ENCODE data around the gene FLNA. TPM values are rescaled to one million over a fixed set of nuclear protein-coding genes. Genes with fewer than 3 reads are reported as not detected.

The FLNA gene
- total and polyA plus RNA-seq, 2 donors = 164 to 412 TPM

DNA sequence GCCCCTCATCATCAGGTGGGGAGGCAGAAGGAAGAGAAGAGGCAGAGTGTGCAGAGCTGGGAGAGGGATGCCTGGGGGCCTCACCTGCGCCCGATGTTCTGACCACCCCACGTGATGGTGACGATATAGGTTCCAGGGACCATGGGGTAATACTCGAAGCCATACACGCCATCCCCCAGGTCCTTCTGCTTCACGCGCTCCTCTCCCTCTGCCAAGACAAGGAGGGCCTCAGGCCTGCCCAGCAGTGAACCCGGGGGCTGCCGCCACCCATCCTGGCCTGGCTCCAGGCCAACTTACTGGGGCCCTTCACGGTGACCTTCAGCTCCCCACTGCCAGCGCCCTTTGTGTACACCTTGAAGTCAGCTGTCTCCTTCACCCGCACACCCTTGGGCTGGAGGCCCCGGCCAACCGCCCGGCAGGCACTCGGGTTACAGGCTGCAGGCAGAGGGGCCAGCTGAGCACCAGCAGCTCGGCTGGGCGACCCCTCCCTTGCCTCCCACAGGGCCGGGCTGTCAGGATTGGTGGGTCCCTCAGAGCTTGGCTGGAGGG lies 9.3 kb downstream of the FLNA start:
- Histone ChIP-seq H3K4me3 (ENCODE audit: low read length in 2 of 2) (no peak overlapping the region), H3K27me3 (ENCODE audit: control insufficient read depth in 2 of 2, insufficient read depth in 1 of 2, low read length in 1 of 2) (no peaks in the 10 kb centered on the region), H3K9me3 (ENCODE audit: control insufficient read depth in 2 of 2, insufficient read depth in 1 of 2, low read length in 1 of 2) (peaks cover 0 to 22% of the 10 kb centered on the region in 2 donors), H3K27ac (ENCODE audit: low read depth in 1 of 2, low read length in 1 of 2) (no peak overlapping the region), H3K36me3 (ENCODE audit: control insufficient read depth in 2 of 2, insufficient read depth in 2 of 2, low read length in 1 of 2) (peaks cover 64% of the 10 kb centered on the region in 2 donors), H3K4me1 (ENCODE audit: control insufficient read depth in 2 of 2, insufficient read depth in 2 of 2, low read length in 2 of 2) (peaks cover 5 to 22% of the 10 kb centered on the region in 2 donors)
- DNase-seq (ENCODE audit: low read depth in 6 of 9, low spot score in 9 of 9) = no peak
- WGBS = 96% methylated on average over 20 of the region's 20 CpGs

DNA sequence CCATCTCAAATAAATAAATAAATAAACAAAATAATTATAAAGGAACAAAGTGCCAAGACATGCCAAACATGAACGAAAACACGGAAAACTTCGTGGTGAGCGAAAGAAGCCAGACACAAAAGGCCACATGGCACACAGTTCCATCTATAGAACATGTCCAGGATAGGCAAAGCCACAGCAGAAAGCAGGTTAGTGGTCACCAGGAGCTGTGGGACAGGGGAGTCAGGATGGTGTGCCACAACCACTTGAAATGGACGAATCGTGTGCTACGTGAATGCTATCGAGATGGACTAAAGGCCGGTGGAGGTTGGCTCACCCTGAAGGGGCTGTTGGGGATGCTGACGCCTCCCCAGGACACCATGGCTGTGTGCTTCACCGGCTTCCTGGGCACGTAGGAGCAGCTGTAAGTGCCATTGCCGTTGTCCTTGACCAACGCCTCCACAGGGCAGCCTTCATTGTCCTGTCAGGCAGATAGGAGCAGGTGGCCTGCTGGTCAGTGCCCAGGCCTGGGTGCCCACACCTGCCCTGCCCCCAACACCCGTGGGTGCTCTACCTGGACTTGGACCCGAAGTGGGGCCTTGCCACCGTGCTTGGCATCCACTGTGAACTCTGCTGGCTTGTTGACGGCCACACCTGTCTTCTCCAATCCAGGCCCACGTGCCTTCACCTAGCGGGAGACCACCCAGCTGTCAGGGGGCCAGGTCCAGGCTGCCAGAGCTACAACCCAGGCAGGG lies 10.6 kb downstream of the FLNA start:
- no peak for DNase-seq (ENCODE audit: low read depth in 6 of 9, low spot score in 9 of 9)
- 97% methylated on average over 20 of the region's 20 CpGs for WGBS
- Histone ChIP-seq H3K4me3 (ENCODE audit: low read length in 2 of 2) (no peak overlapping the region), H3K9me3 (ENCODE audit: control insufficient read depth in 2 of 2, insufficient read depth in 1 of 2, low read length in 1 of 2) (peaks cover 0 to 19% of the 10 kb centered on the region in 2 donors), H3K4me1 (ENCODE audit: control insufficient read depth in 2 of 2, insufficient read depth in 2 of 2, low read length in 2 of 2) (peaks cover 3 to 10% of the 10 kb centered on the region in 2 donors), H3K27me3 (ENCODE audit: control insufficient read depth in 2 of 2, insufficient read depth in 1 of 2, low read length in 1 of 2) (no peaks in the 10 kb centered on the region), H3K36me3 (ENCODE audit: control insufficient read depth in 2 of 2, insufficient read depth in 2 of 2, low read length in 1 of 2) (peaks cover 76% of the 10 kb centered on the region in 2 donors), H3K27ac (ENCODE audit: low read depth in 1 of 2, low read length in 1 of 2) (no peak overlapping the region)

DNA sequence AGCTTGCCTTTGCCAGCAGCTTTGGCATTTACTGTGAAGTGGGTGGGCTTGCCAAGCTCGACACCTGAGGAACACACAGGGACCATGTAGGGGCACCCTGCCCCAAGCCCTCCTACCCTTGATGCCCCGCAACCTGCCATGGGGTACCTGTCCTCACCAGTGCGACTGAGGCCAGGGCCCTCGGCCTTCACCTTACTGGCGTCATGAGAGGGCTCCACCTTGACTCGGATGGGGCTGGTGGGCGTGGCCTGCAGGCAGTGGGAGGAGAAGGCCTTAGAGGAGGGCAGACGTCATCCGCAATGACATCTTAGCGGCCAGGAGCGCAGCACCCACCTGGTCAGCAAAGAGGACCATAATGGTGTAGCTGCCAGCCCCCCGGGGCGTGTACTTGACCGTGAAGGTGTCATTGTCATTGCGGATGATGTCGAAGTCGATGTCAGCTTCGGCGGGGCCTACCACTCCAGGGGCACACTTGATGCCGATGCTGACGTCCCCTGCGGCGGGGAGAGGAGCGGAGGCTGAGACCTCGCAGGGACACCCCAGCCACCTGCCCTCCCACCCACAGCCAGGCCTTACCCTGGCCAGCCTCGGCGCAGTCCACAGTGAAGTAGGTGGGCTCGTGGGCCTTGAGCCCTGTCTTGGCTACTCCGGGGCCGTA lies 12.2 kb downstream of the FLNA start:
- no peaks in the 10 kb centered on the region for H3K4me1 ChIP-seq (ENCODE audit: control insufficient read depth in 2 of 2, insufficient read depth in 2 of 2, low read length in 2 of 2)
- no peak for DNase-seq (ENCODE audit: low read depth in 6 of 9, low spot score in 9 of 9)
- H3K4me3 ChIP-seq (ENCODE audit: low read length in 2 of 2) = no peak overlapping the region
- WGBS = 98% methylated on average over 30 of the region's 30 CpGs
- H3K36me3 ChIP-seq (ENCODE audit: control insufficient read depth in 2 of 2, insufficient read depth in 2 of 2, low read length in 1 of 2) = peaks cover 79 to 88% of the 10 kb centered on the region in 2 donors
- no peak overlapping the region for H3K27ac ChIP-seq (ENCODE audit: low read depth in 1 of 2, low read length in 1 of 2)
- H3K9me3 ChIP-seq (ENCODE audit: control insufficient read depth in 2 of 2, insufficient read depth in 1 of 2, low read length in 1 of 2) = peaks cover 0 to 17% of the 10 kb centered on the region in 2 donors
- no peaks in the 10 kb centered on the region for H3K27me3 ChIP-seq (ENCODE audit: control insufficient read depth in 2 of 2, insufficient read depth in 1 of 2, low read length in 1 of 2)

DNA sequence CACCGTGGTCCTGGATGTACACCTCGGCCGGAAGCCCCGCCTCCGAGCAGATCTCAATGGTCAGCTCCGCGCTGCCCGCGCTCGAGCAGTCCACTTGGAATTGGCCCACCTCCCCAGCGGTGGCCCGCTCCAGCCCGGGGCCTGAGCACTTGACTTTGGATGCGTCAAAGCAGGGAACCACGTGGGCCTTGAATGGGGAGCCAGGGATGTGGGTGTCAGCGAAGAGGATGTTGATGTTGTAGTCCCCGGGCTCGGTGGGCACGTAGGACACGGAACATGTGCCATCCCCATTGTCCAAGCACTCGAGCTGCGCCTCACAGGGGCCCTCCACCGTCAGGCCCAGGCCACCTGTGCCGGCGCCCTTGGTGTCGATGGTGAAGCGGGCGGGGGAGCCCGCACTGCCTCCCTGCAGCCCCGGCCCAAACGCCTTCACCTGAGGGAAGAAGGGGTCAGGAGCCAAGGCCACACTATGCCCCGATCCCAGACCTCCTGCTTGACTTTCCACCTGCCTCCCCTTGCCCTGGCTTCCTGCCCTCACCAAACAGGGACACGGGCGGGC lies 14.2 kb downstream of the FLNA start:
- DNase-seq (ENCODE audit: low read depth in 6 of 9, low spot score in 9 of 9) = no peak
- Histone ChIP-seq H3K9me3 (ENCODE audit: control insufficient read depth in 2 of 2, insufficient read depth in 1 of 2, low read length in 1 of 2) (peaks cover 0 to 11% of the 10 kb centered on the region in 2 donors), H3K27ac (ENCODE audit: low read depth in 1 of 2, low read length in 1 of 2) (no peak overlapping the region), H3K4me3 (ENCODE audit: low read length in 2 of 2) (no peak overlapping the region), H3K27me3 (ENCODE audit: control insufficient read depth in 2 of 2, insufficient read depth in 1 of 2, low read length in 1 of 2) (no peaks in the 10 kb centered on the region), H3K36me3 (ENCODE audit: control insufficient read depth in 2 of 2, insufficient read depth in 2 of 2, low read length in 1 of 2) (peaks cover 70 to 86% of the 10 kb centered on the region in 2 donors), H3K4me1 (ENCODE audit: control insufficient read depth in 2 of 2, insufficient read depth in 2 of 2, low read length in 2 of 2) (no peaks in the 10 kb centered on the region)
- 99% methylated on average over 34 of the region's 34 CpGs for WGBS

DNA sequence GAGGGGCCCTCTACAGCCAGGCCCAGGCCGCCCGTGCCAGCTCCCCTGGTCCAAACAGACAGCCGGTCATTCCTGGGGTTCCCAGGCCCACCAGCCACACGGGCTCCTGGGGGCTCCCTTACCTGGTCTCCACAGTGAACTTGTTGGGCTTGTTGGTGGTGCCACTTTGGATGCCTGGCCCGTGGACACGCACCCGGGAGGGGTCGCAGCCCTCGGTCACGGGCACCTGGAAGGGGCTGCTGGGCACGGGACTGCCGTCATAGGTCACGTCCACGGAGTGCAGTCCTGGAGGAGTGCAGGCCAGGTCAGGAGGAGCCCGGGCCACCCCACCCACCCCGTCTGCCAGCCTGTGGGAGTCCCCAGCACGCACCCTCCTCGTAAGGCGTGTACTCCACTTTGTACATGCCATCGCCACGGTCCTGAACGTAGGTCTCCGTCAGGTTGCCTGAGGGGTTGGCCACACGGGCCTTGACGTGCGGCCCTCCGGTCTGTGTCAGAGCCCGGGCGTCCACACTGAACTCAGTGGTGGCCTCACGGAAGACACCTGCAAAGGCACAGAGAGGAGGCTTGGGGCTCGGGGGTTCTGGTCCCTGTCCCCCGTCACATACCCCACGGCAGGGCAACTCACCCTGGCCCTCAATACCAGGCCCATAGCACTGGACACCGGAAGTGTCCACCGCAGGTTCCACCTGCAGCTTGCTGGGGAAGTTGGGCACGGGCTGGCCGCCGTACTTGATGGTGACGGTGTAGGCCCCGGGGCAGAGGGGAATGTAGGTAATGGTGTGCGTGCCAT lies 14.9 kb downstream of the FLNA start:
- no peak for DNase-seq (ENCODE audit: low read depth in 6 of 9, low spot score in 9 of 9)
- H3K27me3 ChIP-seq (ENCODE audit: control insufficient read depth in 2 of 2, insufficient read depth in 1 of 2, low read length in 1 of 2) = no peaks in the 10 kb centered on the region
- H3K9me3 ChIP-seq (ENCODE audit: control insufficient read depth in 2 of 2, insufficient read depth in 1 of 2, low read length in 1 of 2) = peaks cover 0 to 6% of the 10 kb centered on the region in 2 donors
- no peak overlapping the region for H3K4me3 ChIP-seq (ENCODE audit: low read length in 2 of 2)
- WGBS = 98% methylated on average over 41 of the region's 41 CpGs
- H3K27ac ChIP-seq (ENCODE audit: low read depth in 1 of 2, low read length in 1 of 2) = no peak overlapping the region
- no peaks in the 10 kb centered on the region for H3K4me1 ChIP-seq (ENCODE audit: control insufficient read depth in 2 of 2, insufficient read depth in 2 of 2, low read length in 2 of 2)
- H3K36me3 ChIP-seq (ENCODE audit: control insufficient read depth in 2 of 2, insufficient read depth in 2 of 2, low read length in 1 of 2) = peaks cover 70 to 85% of the 10 kb centered on the region in 2 donors

DNA sequence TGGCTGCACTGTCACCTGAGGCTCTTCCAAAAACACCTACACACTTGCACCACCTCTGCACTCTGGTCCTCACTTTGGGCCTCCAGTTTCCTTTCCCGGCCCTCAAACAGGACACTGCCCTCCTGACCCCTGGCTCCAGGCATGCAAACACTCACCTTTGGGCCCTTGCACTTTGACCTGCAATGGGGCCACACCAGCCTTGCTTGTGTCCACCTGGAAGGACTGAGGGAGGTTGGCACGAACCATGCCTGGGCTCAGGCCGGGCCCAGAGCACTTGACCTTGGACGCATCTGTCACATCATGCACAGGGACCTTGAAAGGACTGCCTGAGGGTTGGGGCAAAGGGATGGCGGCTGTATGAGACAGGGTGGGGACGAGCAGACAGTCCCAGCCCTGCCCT lies 15.6 kb downstream of the FLNA start:
- WGBS = 97% methylated on average over 6 of the region's 6 CpGs
- no peak overlapping the region for H3K27ac ChIP-seq (ENCODE audit: low read depth in 1 of 2, low read length in 1 of 2)
- no peak for DNase-seq (ENCODE audit: low read depth in 6 of 9, low spot score in 9 of 9)
- no peaks in the 10 kb centered on the region for H3K27me3 ChIP-seq (ENCODE audit: control insufficient read depth in 2 of 2, insufficient read depth in 1 of 2, low read length in 1 of 2)
- no peaks in the 10 kb centered on the region for H3K4me1 ChIP-seq (ENCODE audit: control insufficient read depth in 2 of 2, insufficient read depth in 2 of 2, low read length in 2 of 2)
- no peak overlapping the region for H3K4me3 ChIP-seq (ENCODE audit: low read length in 2 of 2)
- peaks cover 72 to 85% of the 10 kb centered on the region in 2 donors for H3K36me3 ChIP-seq (ENCODE audit: control insufficient read depth in 2 of 2, insufficient read depth in 2 of 2, low read length in 1 of 2)
- peaks cover 0 to 6% of the 10 kb centered on the region in 2 donors for H3K9me3 ChIP-seq (ENCODE audit: control insufficient read depth in 2 of 2, insufficient read depth in 1 of 2, low read length in 1 of 2)

DNA sequence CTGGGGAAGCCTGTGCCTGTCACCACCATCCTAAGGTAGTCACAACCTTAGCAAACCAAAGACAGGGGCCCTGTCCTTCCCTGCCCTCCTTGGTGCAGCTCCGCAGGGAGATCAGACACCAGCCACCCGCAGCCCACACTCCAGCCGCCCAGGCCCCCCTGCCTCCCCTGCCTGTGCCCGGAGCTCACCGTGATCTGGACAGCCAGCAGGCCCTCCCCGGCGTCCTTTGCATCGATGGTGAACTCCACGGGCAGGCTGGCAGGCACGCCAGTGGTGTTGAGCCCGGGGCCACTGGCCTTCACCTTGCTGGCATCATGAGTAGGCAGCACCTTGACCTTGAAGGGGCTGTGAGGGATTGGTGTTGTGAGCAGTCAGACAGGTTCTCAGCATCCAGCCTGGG lies 16.4 kb downstream of the FLNA start:
- Histone ChIP-seq H3K9me3 (ENCODE audit: control insufficient read depth in 2 of 2, insufficient read depth in 1 of 2, low read length in 1 of 2) (peaks cover 0 to 6% of the 10 kb centered on the region in 2 donors), H3K4me3 (ENCODE audit: low read length in 2 of 2) (no peak overlapping the region), H3K27ac (ENCODE audit: low read depth in 1 of 2, low read length in 1 of 2) (no peak overlapping the region), H3K36me3 (ENCODE audit: control insufficient read depth in 2 of 2, insufficient read depth in 2 of 2, low read length in 1 of 2) (peaks cover 78 to 90% of the 10 kb centered on the region in 2 donors), H3K4me1 (ENCODE audit: control insufficient read depth in 2 of 2, insufficient read depth in 2 of 2, low read length in 2 of 2) (no peaks in the 10 kb centered on the region), H3K27me3 (ENCODE audit: control insufficient read depth in 2 of 2, insufficient read depth in 1 of 2, low read length in 1 of 2) (no peaks in the 10 kb centered on the region)
- no peak for DNase-seq (ENCODE audit: low read depth in 6 of 9, low spot score in 9 of 9)
- WGBS = 97% methylated on average over 11 of the region's 11 CpGs

DNA sequence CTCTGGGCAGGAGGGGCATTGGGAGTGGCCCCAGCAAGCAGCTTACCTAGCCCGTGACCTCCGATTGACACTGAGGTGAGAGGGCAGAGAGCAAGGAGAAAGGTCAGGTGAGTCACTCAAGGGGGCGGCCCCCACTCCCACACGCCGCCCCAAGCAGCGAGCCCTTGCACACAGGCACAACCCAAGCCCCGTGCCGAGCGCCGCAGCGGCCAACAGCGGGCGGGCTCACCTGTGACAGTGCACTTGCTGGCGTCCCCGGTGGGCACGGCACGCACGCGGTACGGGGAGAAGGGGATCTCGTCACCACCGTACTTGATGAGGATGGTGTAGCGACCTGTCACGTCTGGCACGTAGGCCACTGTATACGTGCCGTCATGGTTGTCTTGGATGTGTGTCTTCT lies 17.2 kb downstream of the FLNA start:
- 97% methylated on average over 27 of the region's 27 CpGs for WGBS

More for the DNA sequence above, 17.2 kb downstream of the FLNA start:
- H3K9me3 ChIP-seq (ENCODE audit: control insufficient read depth in 2 of 2, insufficient read depth in 1 of 2, low read length in 1 of 2) = peaks cover 0 to 6% of the 10 kb centered on the region in 2 donors
- no peaks in the 10 kb centered on the region for H3K4me1 ChIP-seq (ENCODE audit: control insufficient read depth in 2 of 2, insufficient read depth in 2 of 2, low read length in 2 of 2)
- no peak for DNase-seq (ENCODE audit: low read depth in 6 of 9, low spot score in 9 of 9)
- no peak overlapping the region for H3K27ac ChIP-seq (ENCODE audit: low read depth in 1 of 2, low read length in 1 of 2)
- H3K36me3 ChIP-seq (ENCODE audit: control insufficient read depth in 2 of 2, insufficient read depth in 2 of 2, low read length in 1 of 2) = peaks cover 78 to 91% of the 10 kb centered on the region in 2 donors
- no peak overlapping the region for H3K4me3 ChIP-seq (ENCODE audit: low read length in 2 of 2)
- no peaks in the 10 kb centered on the region for H3K27me3 ChIP-seq (ENCODE audit: control insufficient read depth in 2 of 2, insufficient read depth in 1 of 2, low read length in 1 of 2)
